Liver (tissue), 9 donors: ENCODE measurements around the gene PRSS33. TPM values are rescaled to one million over a fixed set of nuclear protein-coding genes. Genes with fewer than 3 reads are reported as not detected.

Experiments used
- DNase-seq: peaks from one replicate; pipeline ENCODE4 v3.0.0-alpha.2; 2017; ENCODE audit warnings: low spot score
- H3K27ac ChIP-seq, 2 donors: one replicate each; pipeline ENCODE4 v1.7.0; 2013; ENCODE audit warnings: inconsistent platforms in 2 of 2, low read length in 2 of 2, control low read depth in 1 of 2, low read depth in 1 of 2, mild to moderate bottlenecking in 1 of 2
- H3K27me3 ChIP-seq, 4 donors: one replicate each; pipeline versions ENCODE4 v1.6.1 to v1.7.0; 2013; ENCODE audit warnings: low read length in 3 of 4, inconsistent platforms in 1 of 4, mild to moderate bottlenecking in 1 of 4, moderate library complexity in 1 of 4; ENCODE audit not compliant: control insufficient read depth in 4 of 4, insufficient read depth in 4 of 4
- H3K36me3 ChIP-seq, 4 donors: one replicate each; pipeline versions ENCODE4 v1.6.1 to v1.7.0; 2013; ENCODE audit warnings: low read length in 3 of 4, mild to moderate bottlenecking in 3 of 4, low read depth in 1 of 4, moderate library complexity in 1 of 4; ENCODE audit not compliant: control insufficient read depth in 4 of 4, insufficient read depth in 3 of 4
- H3K4me1 ChIP-seq, 4 donors: one replicate each; pipeline versions ENCODE4 v1.6.1 to v1.7.0; 2013; ENCODE audit warnings: low read length in 3 of 4, mild to moderate bottlenecking in 3 of 4, moderate library complexity in 1 of 4; ENCODE audit not compliant: control insufficient read depth in 4 of 4, insufficient read depth in 4 of 4
- H3K4me3 ChIP-seq, 3 donors: one replicate each; pipeline versions ENCODE4 v1.6.1 to v1.7.0; 2013; ENCODE audit warnings: low read length in 3 of 3, control low read depth in 1 of 3, low read depth in 1 of 3, mild to moderate bottlenecking in 1 of 3
- H3K9ac ChIP-seq, 2 donors: one replicate each; pipeline ENCODE4 v1.7.0; 2013; ENCODE audit warnings: low read length in 2 of 2, mild to moderate bottlenecking in 2 of 2, moderate library complexity in 2 of 2, control low read depth in 1 of 2, low read depth in 1 of 2
- H3K9me3 ChIP-seq, 4 donors: one replicate each; pipeline versions ENCODE4 v1.6.1 to v1.7.0; 2013; ENCODE audit warnings: low read length in 3 of 4; ENCODE audit not compliant: control insufficient read depth in 4 of 4
- CTCF ChIP-seq: fragments of 150-350 bp; IDR thresholded peaks from 2 replicates; pipeline ENCODE4 v1.5.1; 2017; ENCODE audit warnings: improper control_type of control experiment, low read depth, low read length; ENCODE audit not compliant: missing input control
- FOXA1 ChIP-seq: IDR thresholded peaks from 2 replicates; pipeline ENCODE4 v1.6.1; 2016; ENCODE audit warnings: antibody characterized with exemption
- FOXA2 ChIP-seq: IDR thresholded peaks from 2 replicates; pipeline ENCODE4 v1.6.1; 2016; ENCODE audit warnings: antibody characterized with exemption
- GABPA ChIP-seq, 2 donors: IDR thresholded peaks in 1 of 2; conservative IDR thresholded peaks in 1 of 2; 2 replicates each; pipeline ENCODE4 v1.6.1; 2016; ENCODE audit warnings: antibody characterized with exemption in 2 of 2, mild to moderate bottlenecking in 1 of 2, moderate library complexity in 1 of 2
- HNF4A ChIP-seq, 2 donors: conservative IDR thresholded peaks; 2 replicates each; pipeline ENCODE4 v1.6.1; 2016; ENCODE audit warnings: antibody characterized with exemption in 2 of 2, mild to moderate bottlenecking in 2 of 2
- JUND ChIP-seq, 2 donors: IDR thresholded peaks; 2 replicates each; pipeline ENCODE4 v1.6.1; 2016; ENCODE audit warnings: antibody characterized with exemption in 2 of 2
- RAD21 ChIP-seq, 2 donors: IDR thresholded peaks; 2 replicates each; pipeline ENCODE4 v1.6.1; 2016; ENCODE audit warnings: antibody characterized with exemption in 2 of 2, mild to moderate bottlenecking in 2 of 2
- REST ChIP-seq: IDR thresholded peaks from 2 replicates; pipeline ENCODE4 v1.6.1; 2016; ENCODE audit warnings: antibody characterized with exemption, mild to moderate bottlenecking
- RXRA ChIP-seq, 2 donors: IDR thresholded peaks; 2 replicates each; pipeline ENCODE4 v1.6.1; 2017 to 2018; ENCODE audit warnings: antibody characterized with exemption in 2 of 2, mild to moderate bottlenecking in 1 of 2
- TAF1 ChIP-seq: conservative IDR thresholded peaks from 2 replicates; pipeline ENCODE4 v1.6.1; 2016; ENCODE audit warnings: antibody characterized with exemption, mild to moderate bottlenecking
- ZBTB33 ChIP-seq: IDR thresholded peaks from 2 replicates; pipeline ENCODE4 v1.6.1; 2016; ENCODE audit warnings: antibody characterized with exemption
- WGBS: extraction: QIAGEN DNeasy Blood & Tissue Kit; methylation state at CpG from one replicate; pipeline ENCODE4 v1.1.7; 2013; 5-methylcytosine and 5-hydroxymethylcytosine counted together
- polyA plus RNA-seq, 2 donors: library from polyadenylated mRNA; stranded (reverse) in 1 of 2; unstranded in 1 of 2; fragments of 200-250 nt in 1 of 2; fragments of >200 nt in 1 of 2; fragmentation: Nextera tagmentation in 1 of 2; extraction: Ambion mirVana in 1 of 2; gene quantifications; one replicate each; pipeline versions ENCODE4 v1.2.1 to v1.2.3, GENCODE V29; 2013 to 2015
- total RNA-seq, 2 donors: library from RNA; depleted of rRNA; stranded (reverse); fragments of >200 nt; gene quantifications; one replicate each; pipeline ENCODE4 v1.2.3, GENCODE V29; 2014
- donor health status: healthy.
- donor health status: healthy.
- donor health status: healthy.
- donor health status: healthy.
- donor health status: healthy.

PRSS33 gene
- total and polyA plus RNA-seq, 4 donors, result not detected

GRCh38 chr16:2765462-2766404 lies 21.6 kb downstream of the PRSS33 start:
- 98% methylated on average over 73 of the region's 73 CpGs for WGBS

GRCh38 chr16:2764718-2765117 lies 22.6 kb downstream of the PRSS33 start:
- Histone ChIP-seq H3K9me3 (no peaks in the 10 kb centered on the region), H3K27ac (no peak overlapping the region), H3K4me3 (no peak overlapping the region), H3K27me3 (no peaks in the 10 kb centered on the region), H3K4me1 (peaks cover 0 to 5% (median 2%) of the 10 kb centered on the region in 4 donors), H3K36me3 (peaks cover 47 to 100% (median 89%) of the 10 kb centered on the region in 4 donors), H3K9ac (no peak overlapping the region)
- DNase-seq, result no peak
- no peak for TF ChIP-seq RAD21 (IDR thresholded peaks at IDR 0.05)
- no peak for TF ChIP-seq CTCF
- no peak for TF ChIP-seq FOXA2
- no peak for TF ChIP-seq JUND (IDR thresholded peaks at IDR 0.05)
- 98% methylated on average over 9 of the region's 9 CpGs for WGBS

More at GRCh38 chr16:2765462-2766404, 21.6 kb downstream of the PRSS33 start:
- H3K27ac ChIP-seq, result no peak overlapping the region
- no peak overlapping the region for H3K4me3 ChIP-seq
- no peak for DNase-seq
- H3K36me3 ChIP-seq, result peaks cover 58 to 100% (median 83%) of the 10 kb centered on the region in 4 donors
- no peaks in the 10 kb centered on the region for H3K27me3 ChIP-seq
- no peak overlapping the region for H3K9ac ChIP-seq
- H3K4me1 ChIP-seq, result peaks cover 0 to 5% (median 2%) of the 10 kb centered on the region in 4 donors
- H3K9me3 ChIP-seq, result no peaks in the 10 kb centered on the region
- TF ChIP-seq GABPA (IDR thresholded peaks at IDR 0.05 in 1 of 2, conservative IDR thresholded peaks at IDR 0.05 in 1 of 2) (no peak), HNF4A (conservative IDR thresholded peaks at IDR 0.05) (no peak)

- peaks cover 40 to 100% (median 90%) of the 10 kb centered on the region in 4 donors for H3K36me3 ChIP-seq
- H3K4me1 ChIP-seq, result peaks cover 0 to 5% (median 2%) of the 10 kb centered on the region in 4 donors
- H3K27ac ChIP-seq, result no peak overlapping the region
- no peak overlapping the region for H3K4me3 ChIP-seq
- 63% methylated on average over 6 of the region's 6 CpGs for WGBS
- H3K9me3 ChIP-seq, result no peaks in the 10 kb centered on the region
- no peak for TF ChIP-seq TAF1
- TF ChIP-seq RXRA (IDR thresholded peaks at IDR 0.05), result no peak
- TF ChIP-seq REST, result no peak
- TF ChIP-seq ZBTB33, result no peak
- no peak for TF ChIP-seq GABPA (IDR thresholded peaks at IDR 0.05 in 1 of 2, conservative IDR thresholded peaks at IDR 0.05 in 1 of 2)
- TF ChIP-seq FOXA1, result no peak
- H3K9ac ChIP-seq, result no peak overlapping the region
- H3K27me3 ChIP-seq, result no peaks in the 10 kb centered on the region
- no peak for DNase-seq
Observed at GRCh38 chr16:2763173-2763572, 24.2 kb downstream of the PRSS33 start.
